A549 (cell line): ENCODE measurements around the gene TGFB1.
A peak's percentile ranks its signal among the peaks of the same experiment; 100 is the strongest.

Experiments used
- CTCF ChIP-seq: fragments of >200 bp; sonication (Bioruptor Twin); formaldehyde crosslinking; IDR thresholded peaks from 3 replicates; pipeline ENCODE4 v1.5.1; 2016
- NR3C1 ChIP-seq: fragments of >200 bp; sonication (Bioruptor Twin); formaldehyde crosslinking; IDR thresholded peaks from 3 replicates; pipeline ENCODE4 v1.6.1; 2017
- RFX5 ChIP-seq: fragments of 450-650 bp; IDR thresholded peaks from 2 replicates; pipeline ENCODE4 v1.7.1; 2014; ENCODE audit warnings: antibody characterized with exemption, mild to moderate bottlenecking, moderate library complexity
- TF ChIP-seq, protein P1 (sequence below): IDR thresholded peaks from 2 replicates; pipeline ENCODE4 v1.6.1; 2012

DNA sequence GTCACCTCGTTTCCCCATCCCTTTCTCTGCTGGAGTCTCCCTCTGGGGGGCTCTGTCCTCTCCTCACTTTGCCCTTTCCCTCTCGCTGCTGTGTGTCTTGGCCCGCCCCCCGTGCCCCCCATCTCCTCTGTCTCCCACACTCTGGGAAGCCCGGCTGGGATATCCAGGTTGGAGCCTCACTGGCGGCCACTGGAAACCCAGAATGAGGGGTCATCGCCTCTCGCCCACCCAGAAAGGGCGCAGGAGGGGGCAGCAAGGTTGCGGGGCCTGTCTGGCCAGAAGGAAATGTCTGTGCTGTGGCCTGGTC, 28.1 kb downstream of the TGFB1 start:
- no peak for TF ChIP-seq CTCF
- TF ChIP-seq, protein P1, sequence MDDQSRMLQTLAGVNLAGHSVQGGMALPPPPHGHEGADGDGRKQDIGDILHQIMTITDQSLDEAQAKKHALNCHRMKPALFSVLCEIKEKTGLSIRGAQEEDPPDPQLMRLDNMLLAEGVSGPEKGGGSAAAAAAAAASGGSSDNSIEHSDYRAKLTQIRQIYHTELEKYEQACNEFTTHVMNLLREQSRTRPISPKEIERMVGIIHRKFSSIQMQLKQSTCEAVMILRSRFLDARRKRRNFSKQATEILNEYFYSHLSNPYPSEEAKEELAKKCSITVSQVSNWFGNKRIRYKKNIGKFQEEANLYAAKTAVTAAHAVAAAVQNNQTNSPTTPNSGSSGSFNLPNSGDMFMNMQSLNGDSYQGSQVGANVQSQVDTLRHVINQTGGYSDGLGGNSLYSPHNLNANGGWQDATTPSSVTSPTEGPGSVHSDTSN, result 0 out of 2 replicates have a peak, but pooled peaks have one; percentile 39
- no peak for TF ChIP-seq NR3C1
- TF ChIP-seq RFX5, result no peak
